ENCODE results near the gene TTLL5. TPM values are rescaled to one million over a fixed set of nuclear protein-coding genes. Genes with fewer than 3 reads are reported as not detected.

Gene TTLL5
- total RNA-seq, 1 experiment from 2014 or later, result 35.7 TPM

DNA sequence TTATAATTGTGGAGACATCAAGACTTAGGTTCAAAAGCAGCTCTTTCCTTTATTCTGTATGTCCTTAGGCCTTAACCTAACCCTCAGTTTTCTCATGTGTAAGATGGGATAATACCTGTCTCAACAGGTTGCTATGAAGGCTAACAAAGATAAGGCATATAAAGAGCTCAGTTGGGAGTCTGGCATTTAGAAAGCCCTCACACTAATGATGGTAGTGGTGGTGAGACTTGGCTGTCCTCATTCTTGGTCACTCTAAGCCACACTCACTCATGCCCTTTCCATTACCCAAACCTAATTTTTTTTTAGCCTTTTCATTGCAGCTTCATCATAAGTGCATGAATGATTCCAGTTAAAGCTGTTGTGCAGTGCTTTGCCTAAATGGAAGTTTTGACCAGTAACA is 183.4 kb downstream of the TTLL5 start:
- Histone ChIP-seq H3K27ac (ENCODE audit: insufficient read length, low read depth, low read length) (no peak overlapping the region), H3K4ac (ENCODE audit: low read depth, low read length) (no peak overlapping the region), H4K5ac (ENCODE audit: insufficient read length, low read depth, low read length) (no peak overlapping the region), H3K14ac (ENCODE audit: insufficient read depth, low read length) (no peak overlapping the region), H2BK20ac (ENCODE audit: low read depth, low read length, poor library complexity, severe bottlenecking) (no peak overlapping the region), H3K4me2 (ENCODE audit: insufficient read depth, insufficient read length, low read length) (no peak overlapping the region), H4K20me1 (ENCODE audit: control insufficient read depth, insufficient read depth, insufficient read length) (no peaks in the 10 kb centered on the region), H3K4me1 (ENCODE audit: insufficient read depth, low read length) (peaks cover 5% of the 10 kb centered on the region; the same call in 1 of the 2 replicates), H2AK5ac (ENCODE audit: insufficient read length, low read length) (no peak overlapping the region), H3K79me2 (ENCODE audit: insufficient read depth, low read length) (no peaks in the 10 kb centered on the region), H3K79me1 (ENCODE audit: insufficient read depth, low read depth, low read length, poor library complexity, severe bottlenecking) (no peaks in the 10 kb centered on the region), H3K18ac (ENCODE audit: insufficient read length, low read depth, low read length) (no peak overlapping the region), H3K9ac (ENCODE audit: extremely low read depth, insufficient read length, low read length) (no peak overlapping the region), H3K23me2 (ENCODE audit: insufficient read length, low read depth, low read length, poor library complexity, severe bottlenecking) (no peaks in the 10 kb centered on the region), H4K91ac (ENCODE audit: insufficient read length, low read depth, low read length) (no peak overlapping the region), H4K8ac (replicated peaks; ENCODE audit: insufficient read length, low read depth, low read length) (no peak overlapping the region), H3K27me3 (ENCODE audit: insufficient read depth, low read length) (no peaks in the 10 kb centered on the region), H2BK15ac (ENCODE audit: low read depth, low read length) (no peak overlapping the region), H3K9me3 (ENCODE audit: control insufficient read depth, low read depth, low read length) (no peaks in the 10 kb centered on the region), H2AFZ (ENCODE audit: low read length) (no peak overlapping the region), H3K23ac (ENCODE audit: insufficient read length, low read depth, low read length) (no peak overlapping the region), H3K56ac (ENCODE audit: insufficient read length, low read depth, low read length) (no peak overlapping the region), H2BK12ac (ENCODE audit: insufficient read length, low read depth, low read length) (no peak overlapping the region), H2BK120ac (ENCODE audit: low read depth, low read length, poor library complexity, severe bottlenecking) (no peak overlapping the region), H3T11ph (ENCODE audit: low read length) (no peak overlapping the region), H2BK5ac (ENCODE audit: insufficient read length, low read length) (no peak overlapping the region)
- TF ChIP-seq, protein P1, sequence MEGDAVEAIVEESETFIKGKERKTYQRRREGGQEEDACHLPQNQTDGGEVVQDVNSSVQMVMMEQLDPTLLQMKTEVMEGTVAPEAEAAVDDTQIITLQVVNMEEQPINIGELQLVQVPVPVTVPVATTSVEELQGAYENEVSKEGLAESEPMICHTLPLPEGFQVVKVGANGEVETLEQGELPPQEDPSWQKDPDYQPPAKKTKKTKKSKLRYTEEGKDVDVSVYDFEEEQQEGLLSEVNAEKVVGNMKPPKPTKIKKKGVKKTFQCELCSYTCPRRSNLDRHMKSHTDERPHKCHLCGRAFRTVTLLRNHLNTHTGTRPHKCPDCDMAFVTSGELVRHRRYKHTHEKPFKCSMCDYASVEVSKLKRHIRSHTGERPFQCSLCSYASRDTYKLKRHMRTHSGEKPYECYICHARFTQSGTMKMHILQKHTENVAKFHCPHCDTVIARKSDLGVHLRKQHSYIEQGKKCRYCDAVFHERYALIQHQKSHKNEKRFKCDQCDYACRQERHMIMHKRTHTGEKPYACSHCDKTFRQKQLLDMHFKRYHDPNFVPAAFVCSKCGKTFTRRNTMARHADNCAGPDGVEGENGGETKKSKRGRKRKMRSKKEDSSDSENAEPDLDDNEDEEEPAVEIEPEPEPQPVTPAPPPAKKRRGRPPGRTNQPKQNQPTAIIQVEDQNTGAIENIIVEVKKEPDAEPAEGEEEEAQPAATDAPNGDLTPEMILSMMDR (conservative IDR thresholded peaks at IDR 0.05), result no peak
- H3K4me3 Mint-ChIP-seq, result no peak overlapping the region
- peaks cover 20 to 26% of the 10 kb centered on the region in 2 experiments for H3K4me1 Mint-ChIP-seq
- H3K36me3 Mint-ChIP-seq (ENCODE audit: insufficient read depth in 1 of 3, low read depth in 3 of 3), result peaks cover 0 to 4% (median 2%) of the 10 kb centered on the region in 3 experiments; a peak in 4 of 7 replicates
- no peaks in the 10 kb centered on the region for H3K9me3 Mint-ChIP-seq
- DNase-seq, result no peak
- H3K27me3 Mint-ChIP-seq (ENCODE audit: low read depth), result no peaks in the 10 kb centered on the region
- H3K27ac Mint-ChIP-seq, result no peak overlapping the region
